ENCODE results near the gene CATSPER1.
A peak's percentile ranks its signal among the peaks of the same experiment; 100 is the strongest.

The CATSPER1 gene

GRCh38 chr11:66046901-66047300 is 20.6 kb upstream of the CATSPER1 start:
- no peak overlapping the region for H3K4me3 ChIP-seq (replicated peaks; ENCODE audit: low read depth, low read length)
- no peak for DNase-seq (ENCODE audit: low read depth)
- TF ChIP-seq CTCF (IDR thresholded peaks at IDR 0.05; ENCODE audit: low read length, missing control alignments) = no peak

- H3K4me3 ChIP-seq (replicated peaks; ENCODE audit: low read depth, low read length) = no peak overlapping the region
- TF ChIP-seq CTCF (IDR thresholded peaks at IDR 0.05; ENCODE audit: low read length, missing control alignments) = peak; percentile 91
- DNase-seq (ENCODE audit: low read depth) = peak; percentile 80
Measured at GRCh38 chr11:66045177-66045639, 18.9 kb upstream of the CATSPER1 start.

GRCh38 chr11:66044757-66045156 is 18.5 kb upstream of the CATSPER1 start:
- H3K4me3 ChIP-seq (replicated peaks; ENCODE audit: low read depth, low read length) = no peak overlapping the region
- TF ChIP-seq CTCF (IDR thresholded peaks at IDR 0.05; ENCODE audit: low read length, missing control alignments) = no peak
- DNase-seq (ENCODE audit: low read depth) = no peak

GRCh38 chr11:66042996-66043906 is 17.0 kb upstream of the CATSPER1 start:
- TF ChIP-seq CTCF (IDR thresholded peaks at IDR 0.05; ENCODE audit: low read length, missing control alignments) = no peak
- H3K4me3 ChIP-seq (replicated peaks; ENCODE audit: low read depth, low read length) = no peak overlapping the region
- no peak for DNase-seq (ENCODE audit: low read depth)

- DNase-seq (ENCODE audit: low read depth) = no peak
- no peak for TF ChIP-seq CTCF (IDR thresholded peaks at IDR 0.05; ENCODE audit: low read length, missing control alignments)
- H3K4me3 ChIP-seq (replicated peaks; ENCODE audit: low read depth, low read length) = no peak overlapping the region
Measured at GRCh38 chr11:66042227-66042995, 16.1 kb upstream of the CATSPER1 start.

GRCh38 chr11:66039765-66040164 is 13.5 kb upstream of the CATSPER1 start:
- H3K4me3 ChIP-seq (replicated peaks; ENCODE audit: low read depth, low read length) = no peak overlapping the region
- DNase-seq (ENCODE audit: low read depth) = no peak
- no peak for TF ChIP-seq CTCF (IDR thresholded peaks at IDR 0.05; ENCODE audit: low read length, missing control alignments)
